Uterus (tissue), 2 donors: Measurements from ENCODE around the gene CHCHD2.

ENCODE experiments used
- POLR2A ChIP-seq, 2 donors: fragments of 450-650 bp; IDR thresholded peaks; one replicate each; pipeline ENCODE4 v1.6.1; 2016; ENCODE audit warnings: antibody characterized with exemption in 2 of 2, mild to moderate bottlenecking in 1 of 2, moderate library complexity in 1 of 2
- TF ChIP-seq, protein P1 (sequence below), 4 experiments: fragments of 200-600 bp in 2 of 4; fragments of 450-650 bp in 2 of 4; sonication (generic) in 2 of 4; IDR thresholded peaks; one replicate each; pipeline ENCODE4 v1.5.1; 2016 to 2019; ENCODE audit warnings: antibody characterized with exemption in 4 of 4, mild to moderate bottlenecking in 2 of 4, moderate library complexity in 1 of 4

DNA sequence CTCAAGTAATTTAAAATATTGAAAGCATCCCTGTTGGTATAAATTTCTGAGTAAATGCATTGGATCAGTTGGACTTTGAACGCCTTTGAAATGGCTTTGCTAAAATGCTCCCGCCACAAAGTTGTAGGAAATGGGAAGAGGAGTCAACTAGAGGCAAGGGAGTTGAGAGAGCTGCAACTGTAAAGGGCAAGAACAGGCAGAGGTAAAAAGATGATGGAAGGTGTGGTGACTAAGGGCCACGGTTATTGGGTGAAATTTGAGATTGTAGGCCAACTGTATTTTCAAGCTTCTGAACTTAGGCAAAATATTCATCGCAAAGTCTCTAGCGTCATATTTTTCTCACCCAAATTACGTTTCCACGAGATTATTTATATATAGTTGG is 42.8 kb downstream of the CHCHD2 start:
- TF ChIP-seq, protein P1, sequence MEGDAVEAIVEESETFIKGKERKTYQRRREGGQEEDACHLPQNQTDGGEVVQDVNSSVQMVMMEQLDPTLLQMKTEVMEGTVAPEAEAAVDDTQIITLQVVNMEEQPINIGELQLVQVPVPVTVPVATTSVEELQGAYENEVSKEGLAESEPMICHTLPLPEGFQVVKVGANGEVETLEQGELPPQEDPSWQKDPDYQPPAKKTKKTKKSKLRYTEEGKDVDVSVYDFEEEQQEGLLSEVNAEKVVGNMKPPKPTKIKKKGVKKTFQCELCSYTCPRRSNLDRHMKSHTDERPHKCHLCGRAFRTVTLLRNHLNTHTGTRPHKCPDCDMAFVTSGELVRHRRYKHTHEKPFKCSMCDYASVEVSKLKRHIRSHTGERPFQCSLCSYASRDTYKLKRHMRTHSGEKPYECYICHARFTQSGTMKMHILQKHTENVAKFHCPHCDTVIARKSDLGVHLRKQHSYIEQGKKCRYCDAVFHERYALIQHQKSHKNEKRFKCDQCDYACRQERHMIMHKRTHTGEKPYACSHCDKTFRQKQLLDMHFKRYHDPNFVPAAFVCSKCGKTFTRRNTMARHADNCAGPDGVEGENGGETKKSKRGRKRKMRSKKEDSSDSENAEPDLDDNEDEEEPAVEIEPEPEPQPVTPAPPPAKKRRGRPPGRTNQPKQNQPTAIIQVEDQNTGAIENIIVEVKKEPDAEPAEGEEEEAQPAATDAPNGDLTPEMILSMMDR (IDR thresholded peaks at IDR 0.05) = no peak
- TF ChIP-seq POLR2A (IDR thresholded peaks at IDR 0.05) = no peak
